Mononuclear cell (primary cell): ENCODE results near the gene HIPK3. TPM values are rescaled to one million over a fixed set of nuclear protein-coding genes. Genes with fewer than 3 reads are reported as not detected.

Source experiments
- H3K27me3 ChIP-seq: 2 replicates; pipeline ENCODE4 v1.6.0; 2011; ENCODE audit warnings: low read length, control low read depth; ENCODE audit not compliant: insufficient read depth
- H3K4me1 ChIP-seq: 2 replicates; pipeline ENCODE4 v1.5.1; 2011; ENCODE audit warnings: mild to moderate bottlenecking, low read length, control low read depth; ENCODE audit not compliant: insufficient read depth
- H3K4me3 ChIP-seq: 2 replicates; pipeline ENCODE4 v1.5.1; 2011; ENCODE audit warnings: mild to moderate bottlenecking, low read length, moderate library complexity
- H3K9me3 ChIP-seq: 2 replicates; pipeline ENCODE4 v1.5.1; 2011; ENCODE audit warnings: low read depth, mild to moderate bottlenecking, control low read depth, low read length
- total RNA-seq: library from RNA; depleted of rRNA; stranded (reverse); fragments of >200 nt; gene quantifications from one replicate; pipeline ENCODE4 v1.2.3, GENCODE V29; 2012

HIPK3 gene
- total RNA-seq, 1 donor = 112 TPM

GRCh38 chr11:33379947-33380346, 122.8 kb downstream of the HIPK3 start:
- Histone ChIP-seq H3K27me3 (peaks cover 43% of the 10 kb centered on the region), H3K4me3 (no peak overlapping the region), H3K4me1 (peaks cover 7% of the 10 kb centered on the region), H3K9me3 (no peaks in the 10 kb centered on the region)

GRCh38 chr11:33383075-33383919, 126.1 kb downstream of the HIPK3 start:
- H3K4me3 ChIP-seq = no peak overlapping the region
- H3K27me3 ChIP-seq = peaks cover 22% of the 10 kb centered on the region
- peaks cover 19% of the 10 kb centered on the region for H3K4me1 ChIP-seq
- peaks cover 5% of the 10 kb centered on the region for H3K9me3 ChIP-seq

GRCh38 chr11:33383920-33384209, 126.7 kb downstream of the HIPK3 start:
- H3K27me3 ChIP-seq = peaks cover 16% of the 10 kb centered on the region
- peaks cover 5% of the 10 kb centered on the region for H3K9me3 ChIP-seq
- H3K4me3 ChIP-seq = no peak overlapping the region
- H3K4me1 ChIP-seq = peaks cover 24% of the 10 kb centered on the region

- Histone ChIP-seq H3K27me3 (peaks cover 13% of the 10 kb centered on the region), H3K4me3 (no peak overlapping the region), H3K4me1 (peaks cover 25% of the 10 kb centered on the region), H3K9me3 (peaks cover 5% of the 10 kb centered on the region)
These were observed 127.0 kb downstream of the HIPK3 start for GRCh38 chr11:33384220-33384619.

GRCh38 chr11:33387581-33387980, 130.4 kb downstream of the HIPK3 start:
- H3K4me3 ChIP-seq = no peak overlapping the region
- H3K4me1 ChIP-seq = peaks cover 25% of the 10 kb centered on the region
- H3K9me3 ChIP-seq = peaks cover 5% of the 10 kb centered on the region
- peaks cover 4% of the 10 kb centered on the region for H3K27me3 ChIP-seq

GRCh38 chr11:33387996-33388395, 130.8 kb downstream of the HIPK3 start:
- Histone ChIP-seq H3K4me3 (no peak overlapping the region), H3K27me3 (peaks cover 4% of the 10 kb centered on the region), H3K4me1 (peaks cover 25% of the 10 kb centered on the region), H3K9me3 (peaks cover 5% of the 10 kb centered on the region)

- peaks cover 22% of the 10 kb centered on the region for H3K4me1 ChIP-seq
- no peak overlapping the region for H3K4me3 ChIP-seq
- H3K9me3 ChIP-seq = peaks cover 5% of the 10 kb centered on the region
- peaks cover 4% of the 10 kb centered on the region for H3K27me3 ChIP-seq
These were observed 131.8 kb downstream of the HIPK3 start for GRCh38 chr11:33388793-33389525.

GRCh38 chr11:33389635-33390034, 132.5 kb downstream of the HIPK3 start:
- peaks cover 5% of the 10 kb centered on the region for H3K9me3 ChIP-seq
- no peak overlapping the region for H3K4me3 ChIP-seq
- peaks cover 4% of the 10 kb centered on the region for H3K27me3 ChIP-seq
- H3K4me1 ChIP-seq = peaks cover 22% of the 10 kb centered on the region

- H3K4me1 ChIP-seq = peaks cover 22% of the 10 kb centered on the region
- H3K4me3 ChIP-seq = no peak overlapping the region
- no peaks in the 10 kb centered on the region for H3K27me3 ChIP-seq
These were observed 134.0 kb downstream of the HIPK3 start for GRCh38 chr11:33390944-33391892.

GRCh38 chr11:33391893-33392251, 134.7 kb downstream of the HIPK3 start:
- no peaks in the 10 kb centered on the region for H3K9me3 ChIP-seq
- H3K4me1 ChIP-seq = peaks cover 19% of the 10 kb centered on the region
- no peaks in the 10 kb centered on the region for H3K27me3 ChIP-seq
- H3K4me3 ChIP-seq = no peak overlapping the region

More at GRCh38 chr11:33390944-33391892, 134.0 kb downstream of the HIPK3 start:
- no peaks in the 10 kb centered on the region for H3K9me3 ChIP-seq

- H3K4me1 ChIP-seq = no peaks in the 10 kb centered on the region
- H3K4me3 ChIP-seq = no peak overlapping the region
- H3K27me3 ChIP-seq = no peaks in the 10 kb centered on the region
- no peaks in the 10 kb centered on the region for H3K9me3 ChIP-seq
These were observed 137.4 kb downstream of the HIPK3 start for GRCh38 chr11:33394431-33395109.

- no peaks in the 10 kb centered on the region for H3K4me1 ChIP-seq
- no peaks in the 10 kb centered on the region for H3K9me3 ChIP-seq
- H3K27me3 ChIP-seq = no peaks in the 10 kb centered on the region
- no peak overlapping the region for H3K4me3 ChIP-seq
These were observed 139.2 kb downstream of the HIPK3 start for GRCh38 chr11:33396361-33396760.

- Histone ChIP-seq H3K4me3 (no peak overlapping the region), H3K9me3 (no peaks in the 10 kb centered on the region), H3K27me3 (no peaks in the 10 kb centered on the region), H3K4me1 (no peaks in the 10 kb centered on the region)
These were observed 142.2 kb downstream of the HIPK3 start for GRCh38 chr11:33399421-33399820.

- Histone ChIP-seq H3K4me1 (no peaks in the 10 kb centered on the region), H3K4me3 (no peak overlapping the region), H3K27me3 (no peaks in the 10 kb centered on the region), H3K9me3 (no peaks in the 10 kb centered on the region)
These were observed 144.9 kb downstream of the HIPK3 start for GRCh38 chr11:33402066-33402465.
